AG04449 (cell line): ENCODE measurements around the gene HOXB6.

Experiments
- CTCF ChIA-PET: fragments of 350-600 bp; formaldehyde crosslinking; extraction: SDS; loops from one replicate; lab custom pipeline; 2021; ENCODE audit warnings: antibody characterized with exemption; lab: Yijun Ruan, JAX
- POLR2A ChIA-PET: fragments of 400-600, 350-600 bp; formaldehyde crosslinking; extraction: SDS; loops from one replicate; lab custom pipeline; 2020; ENCODE audit warnings: antibody characterized with exemption, inconsistent platforms; lab: Yijun Ruan, JAX
- DNase-seq: peaks from one replicate; pipeline ENCODE4 v3.0.0-alpha.2; 2010; ENCODE audit warnings: low read depth, low spot score
- H3K4me3 ChIP-seq: 2 replicates; pipeline ENCODE4 v1.5.1; 2011; ENCODE audit warnings: low read depth, mild to moderate bottlenecking, control low read depth, low read length
- CTCF ChIP-seq: IDR thresholded peaks from one replicate; pipeline ENCODE4 v1.5.1; 2011; ENCODE audit warnings: mild to moderate bottlenecking, moderate library complexity, low read length, control low read depth, inconsistent platforms; ENCODE audit not compliant: insufficient read depth; ENCODE audit errors: missing control alignments

HOXB6 gene

GRCh38 chr17:48549914-48550501 lies 54.8 kb downstream of the HOXB6 start:
- POLR2A ChIA-PET = interaction anchor here (0.7 to 1.4 kb wide), 5 partner anchors 8 to 57 kb away, joined by 3 to 5 read pairs (median 3); no protein-coding TSS in a partner anchor
- CTCF ChIA-PET = interaction anchor here (0.9 to 2.2 kb wide), 8 partner anchors 10 to 63 kb away, joined by 3 to 10 read pairs (median 4); partner anchors contain the start of gene HOXB5
- no peak for TF ChIP-seq CTCF

GRCh38 chr17:48549281-48549630 lies 55.5 kb downstream of the HOXB6 start:
- POLR2A ChIA-PET = interaction anchor here (0.9 to 1.3 kb wide), 2 partner anchors 10 to 42 kb away, joined by 3 to 5 read pairs; no protein-coding TSS in a partner anchor

More at GRCh38 chr17:48549914-48550501, 54.8 kb downstream of the HOXB6 start:
- no peak for DNase-seq
- peak overlapping the region; percentile 41 for H3K4me3 ChIP-seq

DNA sequence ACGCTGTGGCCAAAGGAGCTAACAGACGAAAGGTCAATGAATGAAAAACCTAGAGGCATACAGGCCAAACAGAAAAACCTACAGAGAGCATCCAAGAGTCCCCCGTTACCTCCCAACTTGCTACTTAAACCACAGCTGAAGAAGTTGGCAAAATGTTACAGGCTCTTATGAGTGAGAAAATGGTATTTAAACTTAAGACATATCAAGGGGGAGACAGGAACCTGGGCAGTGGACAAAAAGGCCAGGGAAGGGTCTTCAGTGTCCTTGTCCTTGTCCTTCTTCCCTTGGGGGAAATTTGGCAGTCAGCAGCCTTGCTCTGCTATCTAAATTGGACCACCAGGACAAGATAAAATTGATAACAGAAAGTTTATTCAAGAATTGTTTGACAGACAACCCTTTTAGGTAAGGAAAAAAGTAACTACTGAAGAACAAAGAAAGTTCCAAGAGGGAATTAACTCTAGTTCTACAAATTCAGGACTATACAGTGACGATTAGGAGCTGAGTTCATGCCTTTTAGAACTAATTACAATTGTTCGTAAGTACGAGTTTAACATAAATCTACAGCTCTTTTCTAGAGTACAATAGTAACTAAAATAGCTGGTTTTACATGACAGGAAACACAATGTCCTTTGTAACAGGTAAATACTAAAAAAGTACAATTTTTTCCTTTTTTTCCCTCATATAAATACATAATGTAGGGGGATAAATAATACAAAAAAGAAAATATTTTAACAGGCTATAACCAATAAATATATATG lies 56.1 kb downstream of the HOXB6 start:
- CTCF ChIA-PET = interaction anchor here (0.7 to 2.2 kb wide), 12 partner anchors 9 to 213 kb away, joined by 3 to 10 read pairs (median 4); partner anchors contain the start of gene HOXB5
- POLR2A ChIA-PET = interaction anchor here (0.7 to 2.0 kb wide), 4 partner anchors 9 to 66 kb away, joined by 3 to 7 read pairs (median 3); no protein-coding TSS in a partner anchor
- TF ChIP-seq CTCF = no peak
- no peak overlapping the region for H3K4me3 ChIP-seq
- DNase-seq = no peak

More at GRCh38 chr17:48549281-48549630, 55.5 kb downstream of the HOXB6 start:
- no peak for TF ChIP-seq CTCF
- CTCF ChIA-PET = interaction anchor here (0.7 to 2.2 kb wide), 9 partner anchors 9 to 214 kb away, joined by 3 to 10 read pairs (median 4); partner anchors contain the start of gene HOXB5
- no peak for DNase-seq
- no peak overlapping the region for H3K4me3 ChIP-seq

DNA sequence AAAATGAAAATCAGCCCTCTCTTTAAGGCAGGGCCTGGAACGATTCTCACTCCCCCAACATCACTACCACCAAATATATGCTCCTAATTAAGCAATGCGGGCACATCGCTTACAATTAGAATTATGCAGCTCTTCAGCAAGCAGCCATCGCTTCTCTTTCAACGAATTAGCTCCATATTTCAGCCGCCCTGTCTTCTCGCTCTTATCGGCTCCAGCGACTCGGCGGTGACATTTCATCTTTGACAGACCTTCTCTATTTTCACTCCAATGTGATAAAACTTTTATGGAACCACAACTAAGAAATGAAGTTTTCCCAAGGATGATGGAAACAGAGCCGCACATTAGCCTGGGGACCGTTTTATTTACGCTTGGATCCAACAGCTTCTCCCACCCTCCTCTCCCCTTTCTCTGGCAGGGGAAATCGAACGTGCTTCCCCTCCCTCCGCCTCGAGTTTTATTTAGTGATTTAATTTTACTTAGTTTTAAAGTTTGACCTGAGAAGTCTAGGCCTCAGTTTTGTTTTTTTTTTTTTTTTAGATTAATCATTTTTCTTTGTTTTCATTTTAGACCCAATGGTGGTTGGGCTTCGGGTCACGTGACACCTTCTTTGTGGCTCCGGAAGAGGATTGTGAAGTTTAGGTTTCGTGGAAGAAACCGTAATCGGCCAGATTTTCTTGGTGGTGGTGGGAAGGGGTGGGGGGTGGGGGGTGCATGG lies 56.8 kb downstream of the HOXB6 start:
- no peak for DNase-seq
- ChIA-PET POLR2A (interaction anchor here (0.7 to 2.5 kb wide), 8 partner anchors 9 to 65 kb away, joined by 3 to 14 read pairs (median 6); partner anchors contain the start of gene HOXB5), CTCF (interaction anchor here (0.9 to 2.2 kb wide), 13 partner anchors 8 to 197 kb away, joined by 3 to 10 read pairs (median 4); partner anchors contain the start of genes HOXB3 and HOXB5)

More for the DNA sequence above, 56.8 kb downstream of the HOXB6 start:
- peak overlapping the region; percentile 42 for H3K4me3 ChIP-seq
- no peak for TF ChIP-seq CTCF
